ENCODE results near the gene MESP1. TPM values are rescaled to one million over a fixed set of nuclear protein-coding genes. Genes with fewer than 3 reads are reported as not detected.

MESP1 gene
- total and polyA plus RNA-seq, 2 of the 4 experiments (the other 2 are of a cell fraction), result under 0.01 to 0.10 TPM

- Histone ChIP-seq H3K4me2 (ENCODE audit: low read depth, low read length) (no peak overlapping the region), H3K27ac (ENCODE audit: insufficient read depth, low read length) (no peak overlapping the region), H2AFZ (replicated peaks; ENCODE audit: low read length, poor library complexity) (no peak overlapping the region), H3K36me3 (ENCODE audit: control insufficient read depth, insufficient read depth, low read length) (no peaks in the 10 kb centered on the region), H2BK20ac (ENCODE audit: low read depth, low read length) (no peak overlapping the region), H3K14ac (replicated peaks; ENCODE audit: low read depth, low read length) (no peak overlapping the region), H2AK5ac (ENCODE audit: low read depth, low read length) (no peak overlapping the region), H2BK120ac (ENCODE audit: low read depth, low read length) (no peak overlapping the region), H3K4me1 (ENCODE audit: control insufficient read depth, insufficient read depth, low read length) (no peaks in the 10 kb centered on the region), H4K5ac (ENCODE audit: low read depth, low read length) (no peak overlapping the region), H3K79me1 (ENCODE audit: low read depth in 1 of 2, low read length in 2 of 2) (no peaks in the 10 kb centered on the region), H3K23ac (ENCODE audit: low read depth, low read length) (no peak overlapping the region), H2BK5ac (ENCODE audit: low read depth, low read length, poor library complexity, severe bottlenecking) (no peak overlapping the region), H3K27me3 (ENCODE audit: control insufficient read depth, insufficient read depth, low read length) (peaks cover 24% of the 10 kb centered on the region), H3K18ac (ENCODE audit: low read depth, low read length) (no peak overlapping the region), H4K20me1 (ENCODE audit: insufficient read depth, low read length) (no peaks in the 10 kb centered on the region), H3K4me3 (ENCODE audit: insufficient read depth, low read depth, low read length) (no peak overlapping the region), H4K8ac (ENCODE audit: low read depth in 2 of 2, low read length in 2 of 2) (no peak overlapping the region), H3K9me3 (ENCODE audit: control insufficient read depth, insufficient read depth, low read length) (peaks cover 5% of the 10 kb centered on the region; the same call in 1 of the 2 replicates), H3K9ac (ENCODE audit: low read depth, low read length) (no peak overlapping the region), H2BK15ac (ENCODE audit: low read depth, low read length) (no peak overlapping the region), H2AK9ac (replicated peaks; ENCODE audit: low read depth, low read length, poor library complexity) (no peak overlapping the region), H3K4ac (ENCODE audit: low read depth, low read length) (no peak overlapping the region), H3K56ac (ENCODE audit: extremely low read depth, insufficient read depth, low read length) (no peak overlapping the region), H3K9me1 (ENCODE audit: insufficient read depth, low read length) (no peaks in the 10 kb centered on the region), H4K91ac (ENCODE audit: insufficient read depth, low read depth, low read length) (no peak overlapping the region)
- no peak for DNase-seq
- CTCF ChIA-PET, result no interaction called here
- no CpG with 5 or more reads among the region's 2 CpGs for WGBS, 2 experiments (ENCODE audit: extremely low coverage in 2 of 2, insufficient read length in 1 of 2)
- dilution Hi-C loops (cut with HindIII; ENCODE audit: low sequenced_read_pairs, unreplicated experiment), result no loop called here
- in situ Hi-C loops (cut with MboI; ENCODE audit: low sequenced_read_pairs), result no loop called here
- POLR2A ChIA-PET (ENCODE audit: unreplicated experiment), result no interaction called here
- intact Hi-C loops (cut with micrococcal nuclease), result loop anchor here (10.0 kb wide), 1 partner anchor 240 kb away; no protein-coding TSS in a partner anchor
- no TSS peak for BruUV-seq (replicated peaks)
- TF ChIP-seq CHD1 (IDR thresholded peaks at IDR 0.05; ENCODE audit: low read depth, low read length) (no peak), CEBPB (IDR thresholded peaks at IDR 0.05; ENCODE audit: low read depth, low read length) (no peak), FOS (IDR thresholded peaks at IDR 0.05; ENCODE audit: low read depth, low read length) (no peak), SMC3 (IDR thresholded peaks at IDR 0.05; ENCODE audit: low read depth, low read length) (no peak), MAZ (IDR thresholded peaks at IDR 0.05; ENCODE audit: borderline replicate concordance, low read depth, low read length) (no peak), RAD21 (IDR thresholded peaks at IDR 0.05; ENCODE audit: low read length) (no peak), MXI1 (IDR thresholded peaks at IDR 0.05; ENCODE audit: borderline replicate concordance, low read depth, low read length) (no peak), ELK1 (IDR thresholded peaks at IDR 0.05; ENCODE audit: borderline replicate concordance, low read depth, low read length) (no peak), RCOR1 (IDR thresholded peaks at IDR 0.05; ENCODE audit: insufficient replicate concordance, low read length) (no peak)
- TF ChIP-seq, protein P1, sequence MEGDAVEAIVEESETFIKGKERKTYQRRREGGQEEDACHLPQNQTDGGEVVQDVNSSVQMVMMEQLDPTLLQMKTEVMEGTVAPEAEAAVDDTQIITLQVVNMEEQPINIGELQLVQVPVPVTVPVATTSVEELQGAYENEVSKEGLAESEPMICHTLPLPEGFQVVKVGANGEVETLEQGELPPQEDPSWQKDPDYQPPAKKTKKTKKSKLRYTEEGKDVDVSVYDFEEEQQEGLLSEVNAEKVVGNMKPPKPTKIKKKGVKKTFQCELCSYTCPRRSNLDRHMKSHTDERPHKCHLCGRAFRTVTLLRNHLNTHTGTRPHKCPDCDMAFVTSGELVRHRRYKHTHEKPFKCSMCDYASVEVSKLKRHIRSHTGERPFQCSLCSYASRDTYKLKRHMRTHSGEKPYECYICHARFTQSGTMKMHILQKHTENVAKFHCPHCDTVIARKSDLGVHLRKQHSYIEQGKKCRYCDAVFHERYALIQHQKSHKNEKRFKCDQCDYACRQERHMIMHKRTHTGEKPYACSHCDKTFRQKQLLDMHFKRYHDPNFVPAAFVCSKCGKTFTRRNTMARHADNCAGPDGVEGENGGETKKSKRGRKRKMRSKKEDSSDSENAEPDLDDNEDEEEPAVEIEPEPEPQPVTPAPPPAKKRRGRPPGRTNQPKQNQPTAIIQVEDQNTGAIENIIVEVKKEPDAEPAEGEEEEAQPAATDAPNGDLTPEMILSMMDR (conservative IDR thresholded peaks at IDR 0.05; ENCODE audit: low read depth, low read length), result no peak
- no peak for ATAC-seq (ENCODE audit: low read depth)
These were observed 36.3 kb downstream of the MESP1 start for GRCh38 chr15:89714775-89715174.
